Measurements from ENCODE around the gene IL12RB1. TPM values are rescaled to one million over a fixed set of nuclear protein-coding genes. Genes with fewer than 3 reads are reported as not detected.

Gene IL12RB1
- total RNA-seq, 4 donors from 2014 or later, result 0.49 to 4.8 (median 2.2) TPM

- TF ChIP-seq, protein P1, sequence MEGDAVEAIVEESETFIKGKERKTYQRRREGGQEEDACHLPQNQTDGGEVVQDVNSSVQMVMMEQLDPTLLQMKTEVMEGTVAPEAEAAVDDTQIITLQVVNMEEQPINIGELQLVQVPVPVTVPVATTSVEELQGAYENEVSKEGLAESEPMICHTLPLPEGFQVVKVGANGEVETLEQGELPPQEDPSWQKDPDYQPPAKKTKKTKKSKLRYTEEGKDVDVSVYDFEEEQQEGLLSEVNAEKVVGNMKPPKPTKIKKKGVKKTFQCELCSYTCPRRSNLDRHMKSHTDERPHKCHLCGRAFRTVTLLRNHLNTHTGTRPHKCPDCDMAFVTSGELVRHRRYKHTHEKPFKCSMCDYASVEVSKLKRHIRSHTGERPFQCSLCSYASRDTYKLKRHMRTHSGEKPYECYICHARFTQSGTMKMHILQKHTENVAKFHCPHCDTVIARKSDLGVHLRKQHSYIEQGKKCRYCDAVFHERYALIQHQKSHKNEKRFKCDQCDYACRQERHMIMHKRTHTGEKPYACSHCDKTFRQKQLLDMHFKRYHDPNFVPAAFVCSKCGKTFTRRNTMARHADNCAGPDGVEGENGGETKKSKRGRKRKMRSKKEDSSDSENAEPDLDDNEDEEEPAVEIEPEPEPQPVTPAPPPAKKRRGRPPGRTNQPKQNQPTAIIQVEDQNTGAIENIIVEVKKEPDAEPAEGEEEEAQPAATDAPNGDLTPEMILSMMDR (IDR thresholded peaks at IDR 0.05; ENCODE audit: low read depth), result no peak
These were observed 14.5 kb upstream of the IL12RB1 start for GRCh38 chr19:18101268-18101667.

DNA sequence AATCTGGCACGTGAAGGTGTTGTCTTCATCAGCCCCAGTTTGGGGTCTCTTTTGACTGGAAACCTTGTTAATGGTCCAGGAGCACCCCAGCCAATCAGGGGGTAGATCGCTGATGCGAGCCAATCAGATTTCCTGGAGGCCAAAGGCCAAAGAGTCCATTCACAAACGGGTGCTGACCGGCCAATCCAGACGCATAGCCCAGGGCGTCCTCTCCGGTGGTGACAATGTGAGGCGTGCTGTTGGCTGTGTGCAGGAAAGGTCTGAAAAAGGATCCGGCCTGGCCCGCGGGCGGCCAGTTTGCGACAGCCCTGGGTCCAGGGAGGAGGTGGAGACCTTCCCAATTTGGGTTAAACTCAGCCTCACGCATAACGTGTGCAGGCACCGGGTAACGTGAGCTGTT, 14.0 kb upstream of the IL12RB1 start:
- TF ChIP-seq, protein P1 (IDR thresholded peaks at IDR 0.05; ENCODE audit: low read depth), result no peak

GRCh38 chr19:18099623-18099995, 12.9 kb upstream of the IL12RB1 start:
- TF ChIP-seq, protein P1 (IDR thresholded peaks at IDR 0.05; ENCODE audit: low read depth), result no peak

DNA sequence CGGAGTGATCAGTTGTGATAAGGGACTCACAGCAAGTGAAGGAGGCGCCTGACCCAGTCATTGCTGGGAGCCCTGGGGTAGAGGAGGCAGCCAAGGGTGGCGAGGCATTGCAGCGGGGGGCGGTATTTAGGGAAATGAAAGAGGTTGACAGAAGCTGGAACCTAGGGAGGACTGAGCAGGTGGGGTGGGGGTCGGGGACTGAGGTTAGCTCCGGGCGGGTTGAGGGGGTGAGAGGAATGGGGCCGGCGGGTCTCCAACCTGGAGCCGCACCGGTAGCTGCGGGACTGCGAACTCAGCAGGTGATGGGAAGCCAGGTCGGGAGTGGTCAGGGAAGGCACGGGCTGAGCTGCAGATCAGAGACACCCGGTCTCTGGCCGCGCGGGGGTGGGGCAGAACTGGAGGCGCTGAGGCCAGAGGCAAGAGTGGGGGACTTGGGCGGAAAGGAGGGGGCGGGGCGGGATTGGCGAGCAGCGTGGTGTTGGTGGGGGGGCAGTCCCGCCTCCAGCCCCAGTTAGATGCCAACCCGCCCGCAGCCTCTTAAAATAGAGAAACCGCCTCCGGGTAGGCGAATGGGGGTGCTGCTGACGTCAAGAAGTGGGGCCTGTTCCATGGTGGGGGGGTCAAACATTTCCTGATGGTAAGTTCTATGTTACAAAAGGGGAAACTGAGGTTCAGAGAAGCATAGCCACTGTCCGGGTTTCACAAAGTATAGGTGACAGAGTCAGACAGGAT, 12.3 kb upstream of the IL12RB1 start:
- TF ChIP-seq, protein P1 (IDR thresholded peaks at IDR 0.05; ENCODE audit: low read depth), result no peak

DNA sequence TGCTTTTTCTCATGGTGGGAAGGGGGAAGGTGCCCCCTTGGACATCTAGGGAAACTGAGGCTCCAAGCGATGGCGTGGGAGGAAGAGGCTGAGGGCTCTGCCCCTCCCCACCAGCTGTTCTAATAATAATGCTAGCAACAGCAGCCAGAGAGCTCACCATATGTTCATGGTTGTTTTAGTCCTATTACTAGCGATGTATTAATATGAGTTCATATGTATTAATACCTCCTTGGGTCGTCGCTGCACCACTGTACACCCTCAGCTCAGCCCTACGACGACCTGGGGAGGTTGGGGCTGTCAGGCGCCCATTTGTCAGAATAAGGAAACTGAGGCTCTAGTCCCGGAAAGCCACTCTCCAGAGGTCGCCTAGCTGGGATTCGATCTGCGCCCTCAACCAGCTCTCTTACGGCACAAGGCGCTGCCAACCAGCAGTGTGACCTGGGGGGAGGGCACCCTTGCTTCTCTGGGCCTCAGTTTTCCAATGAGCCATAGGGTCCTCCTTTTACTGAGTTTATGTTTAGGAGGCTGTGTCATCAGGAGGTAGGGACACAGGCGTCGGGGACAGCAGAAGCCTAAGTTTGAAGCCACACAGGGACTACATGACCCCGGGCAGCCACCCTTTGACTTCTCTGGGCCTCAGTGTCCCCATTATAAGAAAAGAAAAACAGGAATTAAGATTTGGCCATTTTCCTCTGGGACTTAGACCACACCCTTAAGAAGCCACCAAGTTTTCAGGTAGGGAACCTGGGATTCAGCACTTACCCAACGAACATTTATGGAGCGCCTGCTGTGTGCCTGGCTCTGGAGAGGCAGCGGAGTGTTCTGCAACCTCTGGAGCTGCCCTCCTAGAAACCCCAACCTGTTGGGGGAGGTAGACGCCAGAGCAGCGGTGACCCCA, 11.5 kb upstream of the IL12RB1 start:
- TF ChIP-seq, protein P1 (IDR thresholded peaks at IDR 0.05; ENCODE audit: low read depth), result no peak

DNA sequence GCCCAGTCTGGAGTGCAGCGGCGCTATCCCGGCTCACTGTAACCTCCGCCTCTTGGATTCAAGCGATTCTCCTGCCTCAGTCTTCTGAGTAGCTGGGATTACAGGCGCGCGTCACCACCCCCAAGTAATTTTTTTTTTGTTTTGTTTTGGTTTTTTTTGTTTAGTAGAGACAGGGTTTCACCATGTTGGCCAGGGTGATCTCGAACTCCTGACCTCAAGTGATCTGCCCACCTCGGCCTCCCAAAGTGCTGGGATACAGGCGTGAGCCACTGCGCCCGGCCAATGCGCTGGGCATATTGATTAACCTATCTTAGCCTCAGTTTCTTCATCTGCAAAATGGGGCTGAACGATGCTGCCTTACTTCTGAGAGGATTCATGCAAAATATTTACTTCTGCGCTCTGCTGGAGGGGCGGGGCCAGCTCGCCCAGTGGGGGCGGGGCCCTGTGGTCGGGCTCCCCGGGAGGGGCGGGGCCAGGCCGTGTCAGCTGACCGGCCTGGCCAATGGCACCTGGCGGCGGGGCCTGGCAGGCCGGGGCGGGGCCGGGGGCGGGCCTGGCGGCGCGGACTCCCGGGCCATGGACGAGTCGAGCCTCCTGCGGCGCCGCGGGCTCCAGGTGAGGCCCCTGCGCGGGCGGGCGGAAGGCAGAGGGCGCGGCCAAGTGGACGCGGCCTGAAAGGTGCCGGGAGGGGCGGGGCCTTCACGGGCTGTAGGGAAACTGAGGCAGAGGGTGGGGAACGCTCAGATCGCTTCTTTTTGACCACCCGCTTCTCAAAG, 10.7 kb upstream of the IL12RB1 start, which contains the start of gene MAST3:
MAST3 (plus strand) TSS at position 562 of the 776 bp plus-strand sequence; CDS start at position 577, 15 bp downstream.
- TF ChIP-seq, protein P1 (IDR thresholded peaks at IDR 0.05; ENCODE audit: low read depth), result no peak

All from subcutaneous adipose tissue (tissue), 4 donors.